ENCODE data around the gene ANKS6. TPM values are rescaled to one million over a fixed set of nuclear protein-coding genes. Genes with fewer than 3 reads are reported as not detected.

Gene ANKS6
- polyA plus RNA-seq, 1 donor from 2014 or later = 16.6 TPM

DNA sequence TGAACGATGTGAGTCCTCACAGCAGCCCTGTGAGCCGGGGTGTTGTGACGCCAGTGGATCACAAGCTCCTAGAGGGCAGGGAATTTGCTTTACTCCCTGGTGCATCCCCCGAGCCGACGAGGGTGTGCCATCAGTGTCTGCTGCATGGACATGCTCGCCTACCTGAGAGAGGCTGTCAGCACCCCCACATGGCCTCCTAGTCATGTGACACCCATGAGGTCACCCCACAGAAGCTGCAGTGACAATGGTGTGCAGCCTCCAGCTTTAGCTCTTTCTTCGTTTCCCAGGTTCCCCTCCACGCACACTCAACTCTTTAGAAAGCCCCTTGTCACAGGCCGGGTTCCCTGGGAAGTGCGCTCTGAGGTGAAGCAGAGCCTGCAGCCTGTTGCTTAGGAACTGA is 67.9 kb downstream of the ANKS6 start:
- Histone ChIP-seq H3K9ac (ENCODE audit: low read length) (no peak overlapping the region), H3K9me2 (ENCODE audit: insufficient read depth, low read length) (no peaks in the 10 kb centered on the region), H2AFZ (ENCODE audit: low read depth, low read length) (no peak overlapping the region), H3K4me3 (ENCODE audit: low read length) (no peak overlapping the region), H3K27ac (ENCODE audit: low read length) (no peak overlapping the region), H3K9me3 (ENCODE audit: low read length) (peaks cover 4% of the 10 kb centered on the region), H3K79me2 (replicated peaks; ENCODE audit: insufficient read depth, low read length) (no peaks in the 10 kb centered on the region), H3K4me2 (ENCODE audit: low read length) (no peak overlapping the region), H4K20me1 (ENCODE audit: insufficient read depth) (no peaks in the 10 kb centered on the region), H3F3A (ENCODE audit: insufficient read depth, low read length, poor library complexity, severe bottlenecking) (no peaks in the 10 kb centered on the region), H3K36me3 (ENCODE audit: insufficient read depth, low read length) (no peaks in the 10 kb centered on the region), H3K27me3 (ENCODE audit: insufficient read depth, low read depth, low read length) (no peaks in the 10 kb centered on the region)
- TF ChIP-seq, protein P1, sequence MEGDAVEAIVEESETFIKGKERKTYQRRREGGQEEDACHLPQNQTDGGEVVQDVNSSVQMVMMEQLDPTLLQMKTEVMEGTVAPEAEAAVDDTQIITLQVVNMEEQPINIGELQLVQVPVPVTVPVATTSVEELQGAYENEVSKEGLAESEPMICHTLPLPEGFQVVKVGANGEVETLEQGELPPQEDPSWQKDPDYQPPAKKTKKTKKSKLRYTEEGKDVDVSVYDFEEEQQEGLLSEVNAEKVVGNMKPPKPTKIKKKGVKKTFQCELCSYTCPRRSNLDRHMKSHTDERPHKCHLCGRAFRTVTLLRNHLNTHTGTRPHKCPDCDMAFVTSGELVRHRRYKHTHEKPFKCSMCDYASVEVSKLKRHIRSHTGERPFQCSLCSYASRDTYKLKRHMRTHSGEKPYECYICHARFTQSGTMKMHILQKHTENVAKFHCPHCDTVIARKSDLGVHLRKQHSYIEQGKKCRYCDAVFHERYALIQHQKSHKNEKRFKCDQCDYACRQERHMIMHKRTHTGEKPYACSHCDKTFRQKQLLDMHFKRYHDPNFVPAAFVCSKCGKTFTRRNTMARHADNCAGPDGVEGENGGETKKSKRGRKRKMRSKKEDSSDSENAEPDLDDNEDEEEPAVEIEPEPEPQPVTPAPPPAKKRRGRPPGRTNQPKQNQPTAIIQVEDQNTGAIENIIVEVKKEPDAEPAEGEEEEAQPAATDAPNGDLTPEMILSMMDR (IDR thresholded peaks at IDR 0.05; ENCODE audit: poor library complexity, severe bottlenecking) = no peak
- TF ChIP-seq, protein P2, sequence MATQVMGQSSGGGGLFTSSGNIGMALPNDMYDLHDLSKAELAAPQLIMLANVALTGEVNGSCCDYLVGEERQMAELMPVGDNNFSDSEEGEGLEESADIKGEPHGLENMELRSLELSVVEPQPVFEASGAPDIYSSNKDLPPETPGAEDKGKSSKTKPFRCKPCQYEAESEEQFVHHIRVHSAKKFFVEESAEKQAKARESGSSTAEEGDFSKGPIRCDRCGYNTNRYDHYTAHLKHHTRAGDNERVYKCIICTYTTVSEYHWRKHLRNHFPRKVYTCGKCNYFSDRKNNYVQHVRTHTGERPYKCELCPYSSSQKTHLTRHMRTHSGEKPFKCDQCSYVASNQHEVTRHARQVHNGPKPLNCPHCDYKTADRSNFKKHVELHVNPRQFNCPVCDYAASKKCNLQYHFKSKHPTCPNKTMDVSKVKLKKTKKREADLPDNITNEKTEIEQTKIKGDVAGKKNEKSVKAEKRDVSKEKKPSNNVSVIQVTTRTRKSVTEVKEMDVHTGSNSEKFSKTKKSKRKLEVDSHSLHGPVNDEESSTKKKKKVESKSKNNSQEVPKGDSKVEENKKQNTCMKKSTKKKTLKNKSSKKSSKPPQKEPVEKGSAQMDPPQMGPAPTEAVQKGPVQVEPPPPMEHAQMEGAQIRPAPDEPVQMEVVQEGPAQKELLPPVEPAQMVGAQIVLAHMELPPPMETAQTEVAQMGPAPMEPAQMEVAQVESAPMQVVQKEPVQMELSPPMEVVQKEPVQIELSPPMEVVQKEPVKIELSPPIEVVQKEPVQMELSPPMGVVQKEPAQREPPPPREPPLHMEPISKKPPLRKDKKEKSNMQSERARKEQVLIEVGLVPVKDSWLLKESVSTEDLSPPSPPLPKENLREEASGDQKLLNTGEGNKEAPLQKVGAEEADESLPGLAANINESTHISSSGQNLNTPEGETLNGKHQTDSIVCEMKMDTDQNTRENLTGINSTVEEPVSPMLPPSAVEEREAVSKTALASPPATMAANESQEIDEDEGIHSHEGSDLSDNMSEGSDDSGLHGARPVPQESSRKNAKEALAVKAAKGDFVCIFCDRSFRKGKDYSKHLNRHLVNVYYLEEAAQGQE (IDR thresholded peaks at IDR 0.05; ENCODE audit: borderline replicate concordance) = no peak
- TF ChIP-seq POLR2AphosphoS5 (IDR thresholded peaks at IDR 0.05) (no peak), TAF1 (IDR thresholded peaks at IDR 0.05; ENCODE audit: low read depth) (no peak), RAD21 (conservative IDR thresholded peaks at IDR 0.05) (no peak), SMC3 (conservative IDR thresholded peaks at IDR 0.05; ENCODE audit: poor library complexity) (no peak), EP300 (conservative IDR thresholded peaks at IDR 0.05; ENCODE audit: poor library complexity, severe bottlenecking) (no peak)

DNA sequence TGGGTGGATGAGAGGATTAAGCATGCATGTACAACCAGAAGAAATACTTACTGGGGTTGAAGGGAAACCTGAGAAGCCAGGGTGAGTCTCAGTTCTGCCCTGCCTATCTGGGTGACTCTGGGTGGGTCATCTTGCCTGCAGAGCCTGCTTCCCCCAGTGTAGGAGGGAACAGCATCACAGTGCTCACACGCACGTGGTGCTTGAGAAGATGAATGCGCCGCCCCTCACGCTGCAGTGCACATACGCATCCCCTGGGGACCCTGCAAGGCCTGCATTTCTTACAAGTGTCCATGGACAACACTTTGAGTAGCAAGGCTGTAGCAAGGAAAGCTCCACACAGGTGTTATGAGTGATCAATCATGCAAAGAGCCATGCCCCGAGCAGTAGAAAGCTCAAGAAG is 68.9 kb downstream of the ANKS6 start:
- H3K27ac ChIP-seq (ENCODE audit: low read length) = no peak overlapping the region
- H3K9ac ChIP-seq (ENCODE audit: low read length) = no peak overlapping the region
- H3F3A ChIP-seq (ENCODE audit: insufficient read depth, low read length, poor library complexity, severe bottlenecking) = no peaks in the 10 kb centered on the region
- TF ChIP-seq, protein P2 (IDR thresholded peaks at IDR 0.05; ENCODE audit: borderline replicate concordance) = no peak
- TF ChIP-seq POLR2AphosphoS5 (IDR thresholded peaks at IDR 0.05) = no peak
- TF ChIP-seq, protein P1 (IDR thresholded peaks at IDR 0.05; ENCODE audit: poor library complexity, severe bottlenecking) = no peak
- TF ChIP-seq MXI1 (conservative IDR thresholded peaks at IDR 0.05; ENCODE audit: poor library complexity, severe bottlenecking) = no peak
- no peak for TF ChIP-seq SMC3 (conservative IDR thresholded peaks at IDR 0.05; ENCODE audit: poor library complexity)
- TF ChIP-seq EZH2 (IDR thresholded peaks at IDR 0.05; ENCODE audit: borderline replicate concordance, insufficient read depth, low read length, poor library complexity, severe bottlenecking) = no peak
- no peak for TF ChIP-seq TAF1 (IDR thresholded peaks at IDR 0.05; ENCODE audit: low read depth)
- TF ChIP-seq EP300 (conservative IDR thresholded peaks at IDR 0.05; ENCODE audit: poor library complexity, severe bottlenecking) = no peak
- TF ChIP-seq RAD21 (conservative IDR thresholded peaks at IDR 0.05) = no peak
- no peaks in the 10 kb centered on the region for H3K9me2 ChIP-seq (ENCODE audit: insufficient read depth, low read length)
- H3K36me3 ChIP-seq (ENCODE audit: insufficient read depth, low read length) = no peaks in the 10 kb centered on the region
- no peak overlapping the region for H3K4me3 ChIP-seq (ENCODE audit: low read length)
- H4K20me1 ChIP-seq (ENCODE audit: insufficient read depth) = no peaks in the 10 kb centered on the region
- H3K27me3 ChIP-seq (ENCODE audit: insufficient read depth, low read depth, low read length) = no peaks in the 10 kb centered on the region
- H3K79me2 ChIP-seq (replicated peaks; ENCODE audit: insufficient read depth, low read length) = no peaks in the 10 kb centered on the region
- H3K9me3 ChIP-seq (ENCODE audit: low read length) = peaks cover 4% of the 10 kb centered on the region
- no peak overlapping the region for H2AFZ ChIP-seq (ENCODE audit: low read depth, low read length)
- H3K4me2 ChIP-seq (ENCODE audit: low read length) = no peak overlapping the region

Measured in neural cell (in vitro differentiated cells).